HEK293 (cell line): ENCODE results near the gene PDGFB.

Source experiments
- CTCF ChIA-PET: fragments of 350-600 bp; formaldehyde crosslinking; extraction: SDS; loops from one replicate; lab custom pipeline; 2021; ENCODE audit warnings: antibody characterized with exemption; lab: Yijun Ruan, JAX
- POLR2A ChIA-PET: fragments of 300-600 bp; formaldehyde crosslinking; extraction: SDS; loops from one replicate; lab custom pipeline; 2020; ENCODE audit warnings: antibody characterized with exemption, inconsistent platforms; lab: Yijun Ruan, JAX
- H3K27ac ChIP-seq: fragments of 200-500 bp; sonication (Bioruptor generic); 2 replicates; pipeline ENCODE4 v1.5.1; 2014; ENCODE audit warnings: low read depth, low read length, control low read depth, inconsistent platforms; ENCODE audit errors: extremely low read depth
- H3K36me3 ChIP-seq, 2 experiments: fragments of 200-500 bp in 1 of 2; sonication (Bioruptor generic) in 1 of 2; 1 replicate in 1 of 2; 2 replicates in 1 of 2; pipeline ENCODE4 v1.5.1; 2014 to 2017; ENCODE audit warnings: inconsistent platforms in 2 of 2, low read length in 2 of 2; ENCODE audit not compliant: control insufficient read depth in 2 of 2, insufficient read depth in 1 of 2
- H3K4me1 ChIP-seq: fragments of 200-500 bp; sonication (Bioruptor generic); 2 replicates; pipeline ENCODE4 v1.5.1; 2014; ENCODE audit warnings: mild to moderate bottlenecking, low read length, inconsistent platforms; ENCODE audit not compliant: control insufficient read depth, insufficient read depth
- H3K4me3 ChIP-seq: 2 replicates; pipeline ENCODE4 v1.5.1; 2011; ENCODE audit warnings: low read depth, mild to moderate bottlenecking, control low read depth, low read length, moderate library complexity
- H3K9me3 ChIP-seq: fragments of 200-500 bp; sonication (Bioruptor generic); 2 replicates; pipeline ENCODE4 v1.5.1; 2014; ENCODE audit warnings: low read depth, low read length, inconsistent platforms; ENCODE audit not compliant: control insufficient read depth, insufficient read depth
- EGR2 ChIP-seq: fragments of 450-650 bp; formaldehyde crosslinking; IDR thresholded peaks from 2 replicates; pipeline ENCODE4 v1.5.1; 2016; ENCODE audit warnings: low read depth, missing biosample characterization, missing genetic modification characterization
- PRDM10 ChIP-seq: fragments of 450-650 bp; formaldehyde crosslinking; IDR thresholded peaks from 2 replicates; pipeline ENCODE4 v1.5.1; 2016; ENCODE audit warnings: missing biosample characterization, missing genetic modification characterization
- REPIN1 ChIP-seq: fragments of 450-650 bp; formaldehyde crosslinking; IDR thresholded peaks from 2 replicates; pipeline ENCODE4 v1.5.1; 2017; ENCODE audit warnings: missing biosample characterization, missing genetic modification characterization, low read depth
- SCRT1 ChIP-seq: fragments of 450-650 bp; formaldehyde crosslinking; IDR thresholded peaks from 2 replicates; pipeline ENCODE4 v1.5.1; 2016; ENCODE audit warnings: missing biosample characterization, missing genetic modification characterization, borderline replicate concordance
- SP3 ChIP-seq: fragments of 450-650 bp; formaldehyde crosslinking; IDR thresholded peaks from 2 replicates; pipeline ENCODE4 v1.5.1; 2016; ENCODE audit warnings: missing biosample characterization, missing genetic modification characterization
- SP7 ChIP-seq: fragments of 450-650 bp; formaldehyde crosslinking; IDR thresholded peaks from 2 replicates; pipeline ENCODE4 v1.5.1; 2016; ENCODE audit warnings: missing biosample characterization, missing genetic modification characterization
- ZBTB17 ChIP-seq: fragments of 450-650 bp; formaldehyde crosslinking; IDR thresholded peaks from 2 replicates; pipeline ENCODE4 v1.5.1; 2016; ENCODE audit warnings: missing biosample characterization, missing genetic modification characterization
- ZFP69B ChIP-seq: fragments of 450-650 bp; formaldehyde crosslinking; IDR thresholded peaks from 2 replicates; pipeline ENCODE4 v1.5.1; 2016; ENCODE audit warnings: missing biosample characterization, missing genetic modification characterization
- ZNF138 ChIP-seq: fragments of 450-650 bp; formaldehyde crosslinking; IDR thresholded peaks from 2 replicates; pipeline ENCODE4 v1.5.1; 2016; ENCODE audit warnings: missing biosample characterization, missing genetic modification characterization, borderline replicate concordance
- ZNF157 ChIP-seq: fragments of 450-650 bp; formaldehyde crosslinking; IDR thresholded peaks from 2 replicates; pipeline ENCODE4 v1.5.1; 2016; ENCODE audit warnings: missing biosample characterization, missing genetic modification characterization
- ZNF18 ChIP-seq: fragments of 450-650 bp; formaldehyde crosslinking; IDR thresholded peaks from 2 replicates; pipeline ENCODE4 v1.5.1; 2016; ENCODE audit warnings: missing biosample characterization, missing genetic modification characterization
- ZNF311 ChIP-seq: fragments of 450-650 bp; formaldehyde crosslinking; IDR thresholded peaks from 2 replicates; pipeline ENCODE4 v1.5.1; 2017; ENCODE audit warnings: missing biosample characterization, missing genetic modification characterization, borderline replicate concordance
- ZNF366 ChIP-seq: fragments of 450-650 bp; formaldehyde crosslinking; conservative IDR thresholded peaks from 2 replicates; pipeline ENCODE4 v1.5.1; 2016; ENCODE audit warnings: missing biosample characterization, missing genetic modification characterization
- ZNF391 ChIP-seq: fragments of 450-650 bp; formaldehyde crosslinking; IDR thresholded peaks from 2 replicates; pipeline ENCODE4 v1.5.1; 2016; ENCODE audit warnings: low read depth, missing biosample characterization, missing genetic modification characterization, borderline replicate concordance
- ZNF394 ChIP-seq: fragments of 450-650 bp; formaldehyde crosslinking; IDR thresholded peaks from 2 replicates; pipeline ENCODE4 v1.5.1; 2016; ENCODE audit warnings: missing biosample characterization, missing genetic modification characterization, mild to moderate bottlenecking, moderate library complexity, borderline replicate concordance
- ZNF404 ChIP-seq: fragments of 450-650 bp; formaldehyde crosslinking; IDR thresholded peaks from 2 replicates; pipeline ENCODE4 v1.5.1; 2017; ENCODE audit warnings: missing biosample characterization, missing genetic modification characterization
- ZNF76 ChIP-seq: fragments of 450-650 bp; formaldehyde crosslinking; IDR thresholded peaks from 2 replicates; pipeline ENCODE4; 2016; ENCODE audit warnings: low read depth, missing biosample characterization, missing genetic modification characterization, borderline replicate concordance
- ZNF776 ChIP-seq: fragments of 450-650 bp; formaldehyde crosslinking; IDR thresholded peaks from 2 replicates; pipeline ENCODE4 v1.5.0; 2017; ENCODE audit warnings: missing biosample characterization, missing genetic modification characterization, borderline replicate concordance
- TF ChIP-seq, protein P1 (sequence below): fragments of 450-650 bp; formaldehyde crosslinking; IDR thresholded peaks from 2 replicates; pipeline ENCODE4 v1.5.1; 2016; ENCODE audit warnings: missing biosample characterization, missing genetic modification characterization
- TF ChIP-seq, protein P2 (sequence below): fragments of 450-650 bp; formaldehyde crosslinking; IDR thresholded peaks from 2 replicates; pipeline ENCODE4 v1.5.1; 2016; ENCODE audit warnings: missing biosample characterization, missing genetic modification characterization

The PDGFB gene

GRCh38 chr22:39204216-39204615, 40.6 kb downstream of the PDGFB start:
- no peaks in the 10 kb centered on the region for H3K36me3 ChIP-seq
- no peak overlapping the region for H3K27ac ChIP-seq
- no peak overlapping the region for H3K4me3 ChIP-seq
- H3K4me1 ChIP-seq: no peaks in the 10 kb centered on the region
- TF ChIP-seq ZNF138 (tag by site-specific recombination) (no peak), SP3 (tag by site-specific recombination) (no peak), ZNF18 (tag by site-specific recombination) (no peak), PRDM10 (peak; percentile 44; the same call in 1 of the 2 replicates)
- ChIA-PET POLR2A (interaction anchor here (0.5 to 2.3 kb wide), 2 partner anchors 107 to 1395 kb away, joined by 3 to 8 read pairs; no protein-coding TSS in a partner anchor), CTCF (interaction anchor here (0.9 kb wide), 2 partner anchors 10 to 15 kb away, joined by 3 to 6 read pairs; no protein-coding TSS in a partner anchor)
- no peaks in the 10 kb centered on the region for H3K9me3 ChIP-seq

- H3K4me3 ChIP-seq: no peak overlapping the region
- H3K36me3 ChIP-seq: no peaks in the 10 kb centered on the region
- H3K4me1 ChIP-seq: no peaks in the 10 kb centered on the region
- ChIA-PET POLR2A (no interaction called here), CTCF (interaction anchor here (0.7 kb wide), 1 partner anchor 439 kb away, joined by 4 read pairs; no protein-coding TSS in a partner anchor)
- no peak overlapping the region for H3K27ac ChIP-seq
- TF ChIP-seq REPIN1 (tag by site-specific recombination) (no peak), SCRT1 (tag by site-specific recombination) (no peak), ZNF404 (tag by site-specific recombination) (no peak), ZNF76 (tag by site-specific recombination) (no peak), EGR2 (tag by site-specific recombination) (no peak), SP7 (no peak), ZNF776 (tag by site-specific recombination) (no peak), ZNF311 (tag by site-specific recombination) (no peak), ZNF391 (tag by site-specific recombination) (no peak), ZNF366 (tag by site-specific recombination) (no peak), ZFP69B (no peak), ZBTB17 (tag by site-specific recombination) (no peak), ZNF394 (tag by site-specific recombination) (no peak), ZNF157 (tag by site-specific recombination) (no peak)
- TF ChIP-seq, protein P1, sequence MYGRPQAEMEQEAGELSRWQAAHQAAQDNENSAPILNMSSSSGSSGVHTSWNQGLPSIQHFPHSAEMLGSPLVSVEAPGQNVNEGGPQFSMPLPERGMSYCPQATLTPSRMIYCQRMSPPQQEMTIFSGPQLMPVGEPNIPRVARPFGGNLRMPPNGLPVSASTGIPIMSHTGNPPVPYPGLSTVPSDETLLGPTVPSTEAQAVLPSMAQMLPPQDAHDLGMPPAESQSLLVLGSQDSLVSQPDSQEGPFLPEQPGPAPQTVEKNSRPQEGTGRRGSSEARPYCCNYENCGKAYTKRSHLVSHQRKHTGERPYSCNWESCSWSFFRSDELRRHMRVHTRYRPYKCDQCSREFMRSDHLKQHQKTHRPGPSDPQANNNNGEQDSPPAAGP (tag by site-specific recombination): no peak
- TF ChIP-seq, protein P2, sequence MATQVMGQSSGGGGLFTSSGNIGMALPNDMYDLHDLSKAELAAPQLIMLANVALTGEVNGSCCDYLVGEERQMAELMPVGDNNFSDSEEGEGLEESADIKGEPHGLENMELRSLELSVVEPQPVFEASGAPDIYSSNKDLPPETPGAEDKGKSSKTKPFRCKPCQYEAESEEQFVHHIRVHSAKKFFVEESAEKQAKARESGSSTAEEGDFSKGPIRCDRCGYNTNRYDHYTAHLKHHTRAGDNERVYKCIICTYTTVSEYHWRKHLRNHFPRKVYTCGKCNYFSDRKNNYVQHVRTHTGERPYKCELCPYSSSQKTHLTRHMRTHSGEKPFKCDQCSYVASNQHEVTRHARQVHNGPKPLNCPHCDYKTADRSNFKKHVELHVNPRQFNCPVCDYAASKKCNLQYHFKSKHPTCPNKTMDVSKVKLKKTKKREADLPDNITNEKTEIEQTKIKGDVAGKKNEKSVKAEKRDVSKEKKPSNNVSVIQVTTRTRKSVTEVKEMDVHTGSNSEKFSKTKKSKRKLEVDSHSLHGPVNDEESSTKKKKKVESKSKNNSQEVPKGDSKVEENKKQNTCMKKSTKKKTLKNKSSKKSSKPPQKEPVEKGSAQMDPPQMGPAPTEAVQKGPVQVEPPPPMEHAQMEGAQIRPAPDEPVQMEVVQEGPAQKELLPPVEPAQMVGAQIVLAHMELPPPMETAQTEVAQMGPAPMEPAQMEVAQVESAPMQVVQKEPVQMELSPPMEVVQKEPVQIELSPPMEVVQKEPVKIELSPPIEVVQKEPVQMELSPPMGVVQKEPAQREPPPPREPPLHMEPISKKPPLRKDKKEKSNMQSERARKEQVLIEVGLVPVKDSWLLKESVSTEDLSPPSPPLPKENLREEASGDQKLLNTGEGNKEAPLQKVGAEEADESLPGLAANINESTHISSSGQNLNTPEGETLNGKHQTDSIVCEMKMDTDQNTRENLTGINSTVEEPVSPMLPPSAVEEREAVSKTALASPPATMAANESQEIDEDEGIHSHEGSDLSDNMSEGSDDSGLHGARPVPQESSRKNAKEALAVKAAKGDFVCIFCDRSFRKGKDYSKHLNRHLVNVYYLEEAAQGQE: no peak
- no peaks in the 10 kb centered on the region for H3K9me3 ChIP-seq
Observed at GRCh38 chr22:39197578-39197977, 47.2 kb downstream of the PDGFB start.
